Lower leg skin (tissue), 4 donors: ENCODE results near the gene ZFAND3. TPM values are rescaled to one million over a fixed set of nuclear protein-coding genes. Genes with fewer than 3 reads are reported as not detected.
A peak's percentile ranks its signal among the peaks of the same experiment; 100 is the strongest.

ENCODE experiments used
- DNase-seq, 2 donors: peaks; one replicate each; pipeline ENCODE4 v3.0.0-alpha.2; 2019; ENCODE audit warnings: low spot score in 2 of 2
- H3K4me3 ChIP-seq: fragments of 200-600 bp; sonication (generic); 2 replicates; pipeline ENCODE4 v1.5.1; 2017; ENCODE audit warnings: mild to moderate bottlenecking, low read depth; ENCODE audit not compliant: poor library complexity, severe bottlenecking
- CTCF ChIP-seq, 3 donors: fragments of 450-650 bp; IDR thresholded peaks; one replicate each; pipeline ENCODE4 v1.5.1; 2016; ENCODE audit warnings: antibody characterized with exemption in 3 of 3, mild to moderate bottlenecking in 3 of 3, moderate library complexity in 2 of 3
- POLR2A ChIP-seq, 2 donors: fragments of 450-650 bp; IDR thresholded peaks; one replicate each; pipeline ENCODE4 v1.6.1; 2016 to 2017; ENCODE audit warnings: antibody characterized with exemption in 2 of 2, mild to moderate bottlenecking in 1 of 2, moderate library complexity in 1 of 2
- WGBS, 2 donors: methylation state at CpG; one replicate each; pipeline ENCODE4 v1.1.5; 2018; 5-methylcytosine and 5-hydroxymethylcytosine counted together
- intact Hi-C: fragments of 100-400 bp; cut with DNase I; formaldehyde crosslinking; loops from one replicate; pipeline ENCODE4 v1.15.0; 2023; ENCODE audit warnings: low total_unique reads
- total RNA-seq, 4 donors: library from RNA; depleted of rRNA; stranded (reverse); fragments of >200 nt; gene quantifications; one replicate each; pipeline ENCODE4 v1.1.0, GENCODE V29; 2016

ZFAND3 gene
- total RNA-seq, 4 donors from 2014 or later = 26.3 to 40.8 (median 30.3) TPM

GRCh38 chr6:37931066-37931465, 111.5 kb downstream of the ZFAND3 start:
- intact Hi-C loops = no loop called here
- DNase-seq = no peak
- 100% methylated on average over 1 of the region's 1 CpG for WGBS, 2 donors
- H3K4me3 ChIP-seq = no peak overlapping the region
- TF ChIP-seq CTCF (IDR thresholded peaks at IDR 0.05) (no peak), POLR2A (IDR thresholded peaks at IDR 0.05) (no peak)

DNA sequence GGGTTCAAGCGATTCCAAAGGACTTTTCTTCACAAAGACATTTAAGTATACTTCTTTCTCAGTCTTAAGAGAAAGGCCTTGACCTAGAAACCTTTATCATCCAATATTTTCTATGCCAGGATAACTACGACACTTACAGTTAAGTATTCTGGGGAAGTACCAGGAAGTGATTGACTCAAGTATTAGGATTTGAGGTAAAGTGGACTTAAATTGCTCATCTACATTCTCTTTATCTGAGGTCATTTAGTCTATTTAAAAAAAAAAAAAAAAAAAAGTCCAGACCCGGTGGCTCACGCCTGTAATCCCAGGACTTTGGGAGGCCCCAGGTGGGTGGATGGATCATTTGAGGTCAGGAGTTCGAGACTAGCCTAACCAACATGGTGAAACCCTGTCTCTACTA, 114.7 kb downstream of the ZFAND3 start:
- intact Hi-C loops = no loop called here
- no peak for TF ChIP-seq POLR2A (IDR thresholded peaks at IDR 0.05)
- no peak for TF ChIP-seq CTCF (IDR thresholded peaks at IDR 0.05)
- 90 to 96% methylated on average over 5 of the region's 5 CpGs for WGBS, 2 donors
- no peak overlapping the region for H3K4me3 ChIP-seq
- DNase-seq = no peak

DNA sequence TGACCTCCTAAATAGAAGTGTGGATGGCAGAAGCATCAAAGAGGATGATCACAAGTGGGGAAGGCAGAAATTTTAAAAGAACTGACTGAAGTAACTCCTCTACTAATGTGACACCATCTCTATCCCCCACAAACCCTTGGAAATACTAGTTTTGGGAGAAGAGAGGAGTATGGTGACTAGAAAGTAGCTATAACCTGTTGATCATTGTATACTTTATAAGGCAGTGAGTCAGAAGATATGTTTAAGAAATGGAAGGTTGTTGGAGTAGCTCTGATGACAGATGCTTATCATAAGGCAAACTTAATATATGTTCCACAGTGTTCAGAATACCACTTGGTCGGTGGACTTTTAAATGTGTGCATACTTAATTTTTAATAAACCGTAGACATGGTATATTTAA, 116.6 kb downstream of the ZFAND3 start:
- no peak for DNase-seq
- TF ChIP-seq POLR2A (IDR thresholded peaks at IDR 0.05) = no peak
- no peak for TF ChIP-seq CTCF (IDR thresholded peaks at IDR 0.05)
- H3K4me3 ChIP-seq = no peak overlapping the region
- WGBS, 2 donors = 80 to 83% methylated on average over 2 of the region's 2 CpGs
- intact Hi-C loops = no loop called here

- intact Hi-C loops = no loop called here
- DNase-seq = no peak
- no peak overlapping the region for H3K4me3 ChIP-seq
- TF ChIP-seq POLR2A (IDR thresholded peaks at IDR 0.05) (no peak), CTCF (IDR thresholded peaks at IDR 0.05) (no peak)
These were observed 117.4 kb downstream of the ZFAND3 start for GRCh38 chr6:37936906-37937305.

DNA sequence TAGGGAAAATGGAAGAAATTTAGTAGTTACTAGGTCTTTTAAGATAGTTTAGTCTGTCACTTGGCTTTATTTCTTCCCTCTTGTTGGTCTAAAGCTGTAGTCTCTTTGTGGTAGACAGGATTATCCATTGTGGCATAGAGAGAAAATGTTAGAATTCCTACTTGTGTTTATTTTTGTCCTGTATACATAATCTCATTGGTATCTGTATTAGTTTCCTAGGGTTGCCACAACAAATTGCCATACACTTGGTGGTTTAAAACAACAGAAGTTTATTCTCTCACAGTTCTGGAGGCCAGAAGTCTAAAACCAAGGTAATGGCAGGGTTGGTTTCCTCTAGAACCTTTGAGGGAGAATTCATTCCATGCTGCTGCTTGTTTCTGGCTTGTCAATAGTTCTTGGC, 119.4 kb downstream of the ZFAND3 start:
- TF ChIP-seq CTCF (IDR thresholded peaks at IDR 0.05) (no peak), POLR2A (IDR thresholded peaks at IDR 0.05) (no peak)
- intact Hi-C loops = no loop called here
- DNase-seq = no peak

DNA sequence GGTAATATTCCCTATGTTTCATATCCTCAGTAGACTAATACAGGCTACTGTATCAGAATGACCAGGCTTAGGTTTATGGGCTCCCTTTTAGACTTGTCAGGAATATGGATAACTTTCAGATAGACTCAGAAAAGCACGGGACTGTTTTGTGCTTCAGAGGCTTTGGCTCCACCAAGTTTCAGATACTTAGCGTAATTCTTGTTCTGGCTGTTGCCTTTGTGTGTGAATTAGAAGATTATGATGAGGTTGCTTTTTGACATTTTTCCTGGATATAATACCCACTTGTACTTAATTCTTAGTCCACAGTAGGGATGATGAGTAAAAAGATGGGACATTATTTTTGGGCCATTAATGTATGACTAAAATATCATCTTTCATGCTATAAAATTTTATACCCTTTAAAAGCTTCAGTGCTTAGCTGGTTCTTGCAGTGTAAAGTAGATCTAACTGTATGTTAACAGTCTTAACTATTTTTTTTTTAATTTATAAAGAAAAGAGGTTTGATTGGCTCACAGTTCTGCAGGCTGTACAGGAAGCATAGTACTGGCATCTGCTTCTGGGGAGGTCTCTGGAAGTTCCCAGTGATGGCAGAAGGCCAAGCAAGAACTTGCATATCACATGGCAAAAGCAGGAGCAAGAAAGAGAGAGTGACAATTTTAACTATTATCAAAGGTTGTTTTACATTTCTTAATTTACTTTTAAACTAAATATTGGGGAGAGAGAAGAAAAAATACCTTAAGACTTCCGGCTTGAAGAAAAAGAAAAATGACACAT, 120.7 kb downstream of the ZFAND3 start:
- 85 to 90% methylated on average over 3 of the region's 3 CpGs for WGBS, 2 donors
- TF ChIP-seq CTCF (IDR thresholded peaks at IDR 0.05) (no peak), POLR2A (IDR thresholded peaks at IDR 0.05) (no peak)
- peak in 1 of 2 donors; percentile 25 for DNase-seq
- no peak overlapping the region for H3K4me3 ChIP-seq
- intact Hi-C loops = no loop called here

More for the DNA sequence above, 119.4 kb downstream of the ZFAND3 start:
- H3K4me3 ChIP-seq = no peak overlapping the region
